Bronchial epithelial cell (primary cell): ENCODE data around the gene ARHGAP22. TPM values are rescaled to one million over a fixed set of nuclear protein-coding genes. Genes with fewer than 3 reads are reported as not detected.

Source experiments
- DNase-seq: peaks from one replicate; pipeline ENCODE4 v3.0.0-alpha.2; 2010; ENCODE audit warnings: low read depth
- FAIRE-seq: peaks from 2 replicates; lab custom pipeline; 2011; peaks lifted over from hg19 to GRCh38; lab: Jason Lieb, UNC
- H3K27me3 ChIP-seq: 2 replicates; pipeline ENCODE4 v1.5.1; 2011; ENCODE audit warnings: low read length; ENCODE audit not compliant: control insufficient read depth, insufficient read depth
- H3K36me3 ChIP-seq: 2 replicates; pipeline ENCODE4 v1.5.1; 2011; ENCODE audit warnings: low read length; ENCODE audit not compliant: control insufficient read depth, insufficient read depth
- H3K4me3 ChIP-seq: 2 replicates; pipeline ENCODE4 v1.5.1; 2011; ENCODE audit warnings: mild to moderate bottlenecking, low read depth, low read length, control low read depth
- total RNA-seq: library from RNA; depleted of rRNA; stranded (reverse); fragments of >200 nt; gene quantifications from 2 replicates; pipeline ENCODE4 v1.2.1, GENCODE V29; 2014
- TF ChIP-seq, protein P1 (sequence below): IDR thresholded peaks from 2 replicates; pipeline ENCODE4 v1.5.1; 2011; ENCODE audit warnings: mild to moderate bottlenecking, moderate library complexity, low read length, control low read depth, inconsistent platforms; ENCODE audit not compliant: insufficient read depth, severe bottlenecking

Gene ARHGAP22
- total RNA-seq, 1 donor from 2014 or later, result 9.0 TPM

DNA sequence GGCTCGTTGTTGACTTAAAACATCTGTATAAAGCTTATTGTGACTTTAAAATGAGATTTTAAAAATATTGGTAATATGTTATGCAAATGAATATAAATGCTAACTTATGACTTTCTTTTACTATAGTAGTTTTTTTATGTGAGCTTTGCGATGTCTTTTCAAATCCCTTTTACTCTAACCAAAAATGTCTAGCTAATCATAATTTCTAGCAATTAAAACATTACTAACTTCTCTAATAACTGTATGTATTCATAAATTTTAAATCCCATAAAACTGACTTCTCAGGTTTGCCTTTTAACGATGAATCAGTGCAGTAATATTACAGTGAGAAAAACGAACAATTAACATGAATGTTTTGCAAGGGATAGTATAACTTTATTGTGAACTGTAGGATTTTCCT is 185.2 kb downstream of the ARHGAP22 start:
- TF ChIP-seq, protein P1, sequence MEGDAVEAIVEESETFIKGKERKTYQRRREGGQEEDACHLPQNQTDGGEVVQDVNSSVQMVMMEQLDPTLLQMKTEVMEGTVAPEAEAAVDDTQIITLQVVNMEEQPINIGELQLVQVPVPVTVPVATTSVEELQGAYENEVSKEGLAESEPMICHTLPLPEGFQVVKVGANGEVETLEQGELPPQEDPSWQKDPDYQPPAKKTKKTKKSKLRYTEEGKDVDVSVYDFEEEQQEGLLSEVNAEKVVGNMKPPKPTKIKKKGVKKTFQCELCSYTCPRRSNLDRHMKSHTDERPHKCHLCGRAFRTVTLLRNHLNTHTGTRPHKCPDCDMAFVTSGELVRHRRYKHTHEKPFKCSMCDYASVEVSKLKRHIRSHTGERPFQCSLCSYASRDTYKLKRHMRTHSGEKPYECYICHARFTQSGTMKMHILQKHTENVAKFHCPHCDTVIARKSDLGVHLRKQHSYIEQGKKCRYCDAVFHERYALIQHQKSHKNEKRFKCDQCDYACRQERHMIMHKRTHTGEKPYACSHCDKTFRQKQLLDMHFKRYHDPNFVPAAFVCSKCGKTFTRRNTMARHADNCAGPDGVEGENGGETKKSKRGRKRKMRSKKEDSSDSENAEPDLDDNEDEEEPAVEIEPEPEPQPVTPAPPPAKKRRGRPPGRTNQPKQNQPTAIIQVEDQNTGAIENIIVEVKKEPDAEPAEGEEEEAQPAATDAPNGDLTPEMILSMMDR, result no peak
- Histone ChIP-seq H3K36me3 (no peaks in the 10 kb centered on the region), H3K4me3 (no peak overlapping the region), H3K27me3 (no peaks in the 10 kb centered on the region)
- FAIRE-seq, result no peak
- no peak for DNase-seq

DNA sequence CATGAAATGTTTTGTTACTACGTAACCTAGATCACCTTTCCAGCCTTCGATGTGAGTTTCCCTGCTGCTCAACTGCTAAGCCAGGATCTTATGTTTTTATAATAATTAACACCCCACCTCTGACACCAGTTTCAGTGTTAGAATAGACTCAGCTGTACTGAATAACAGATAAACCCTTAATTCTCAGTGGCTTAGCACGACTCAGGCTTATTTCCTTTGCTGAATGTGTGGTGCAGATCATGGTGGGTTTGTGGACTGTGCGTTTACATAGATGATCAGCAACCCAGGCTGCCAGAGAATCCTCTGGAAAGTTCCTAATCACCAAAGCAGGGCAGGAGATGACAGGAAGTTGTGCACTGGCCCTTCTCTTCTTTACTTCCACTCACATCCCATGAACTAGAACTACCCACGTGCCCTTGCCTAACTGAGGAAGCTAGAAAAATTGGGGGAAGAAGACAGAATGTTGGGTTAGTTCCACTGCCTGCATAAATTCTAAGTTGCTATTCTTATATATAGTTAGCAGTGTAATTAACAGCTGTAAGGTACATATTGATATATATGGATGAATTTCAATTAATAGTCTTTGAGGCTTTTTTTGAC is 186.6 kb downstream of the ARHGAP22 start:
- Histone ChIP-seq H3K27me3 (no peaks in the 10 kb centered on the region), H3K36me3 (no peaks in the 10 kb centered on the region), H3K4me3 (no peak overlapping the region)
- no peak for FAIRE-seq
- TF ChIP-seq, protein P1, result no peak
- no peak for DNase-seq

DNA sequence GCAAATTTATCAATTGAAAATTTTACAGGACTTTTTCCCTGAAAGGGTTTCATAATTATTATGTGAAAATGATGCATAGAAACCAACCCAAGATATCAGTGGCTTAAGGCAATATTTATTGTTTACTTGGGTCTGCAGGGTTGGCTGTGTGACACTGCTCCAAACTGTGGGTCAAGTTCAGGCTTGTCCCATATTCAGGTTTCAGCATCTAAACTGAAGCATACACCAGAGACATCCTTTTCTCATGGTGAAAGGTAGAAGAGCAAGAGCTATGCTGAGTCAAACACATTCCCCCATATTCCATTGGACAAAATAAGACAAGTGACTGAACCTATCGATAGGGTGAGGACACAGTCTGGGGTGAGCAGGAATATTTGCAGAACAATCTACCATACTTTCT is 187.5 kb downstream of the ARHGAP22 start:
- H3K27me3 ChIP-seq, result no peaks in the 10 kb centered on the region
- no peaks in the 10 kb centered on the region for H3K36me3 ChIP-seq
- no peak for FAIRE-seq
- DNase-seq, result peak; percentile 96
- no peak overlapping the region for H3K4me3 ChIP-seq
- TF ChIP-seq, protein P1, result no peak

DNA sequence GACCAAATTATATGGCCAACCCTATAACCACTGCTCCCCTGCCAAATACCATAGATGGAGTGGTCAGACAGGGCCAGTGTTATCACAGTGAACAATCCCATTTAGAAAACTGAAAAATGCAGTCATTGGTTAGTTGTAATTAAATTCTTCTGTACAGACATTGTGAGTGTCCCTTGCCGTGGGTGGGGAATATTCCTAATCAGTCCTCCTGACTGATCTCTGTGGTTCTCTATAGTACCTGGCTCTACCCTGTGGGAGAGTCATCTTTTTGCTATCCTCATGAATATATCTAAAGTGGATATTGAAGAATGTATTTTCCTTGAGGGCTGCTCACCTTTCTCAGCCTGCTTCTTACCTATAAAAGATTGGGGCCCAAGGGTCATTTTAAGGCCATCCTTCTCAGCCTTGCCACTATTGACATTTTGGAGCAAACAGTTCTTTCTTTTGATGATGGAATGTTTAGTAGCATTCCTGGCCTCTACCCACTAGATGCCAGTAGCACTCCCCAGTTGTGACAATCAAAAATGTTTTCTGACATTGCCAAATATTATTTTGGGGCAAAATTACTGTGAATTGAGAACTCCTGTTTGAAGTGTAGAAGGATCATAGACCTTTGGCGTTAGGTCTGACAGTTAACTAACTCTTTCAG is 188.2 kb downstream of the ARHGAP22 start:
- no peak for DNase-seq
- FAIRE-seq, result no peak

DNA sequence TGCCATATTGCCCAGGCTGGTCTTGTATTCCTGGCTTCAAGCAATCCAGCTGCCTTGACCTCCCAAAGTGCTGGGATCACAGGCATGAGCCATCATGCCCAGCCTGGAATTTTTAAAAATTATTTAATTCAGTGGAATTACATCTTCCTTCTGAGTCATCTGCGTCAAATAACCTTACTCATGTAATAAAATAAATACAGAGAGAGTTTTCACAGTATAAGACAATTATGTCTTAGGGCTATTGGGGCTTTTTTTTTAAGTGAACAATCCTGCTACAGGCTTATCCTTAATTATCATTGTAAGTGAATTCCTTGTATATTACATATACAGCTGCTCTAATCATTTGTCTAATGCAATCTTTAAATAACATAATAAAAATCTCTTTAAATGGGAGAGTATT is 190.1 kb downstream of the ARHGAP22 start:
- peak; percentile 82 for DNase-seq
- H3K4me3 ChIP-seq, result no peak overlapping the region
- H3K36me3 ChIP-seq, result no peaks in the 10 kb centered on the region
- H3K27me3 ChIP-seq, result no peaks in the 10 kb centered on the region
- no peak for FAIRE-seq
- TF ChIP-seq, protein P1, result no peak

More for the DNA sequence above, 188.2 kb downstream of the ARHGAP22 start:
- H3K4me3 ChIP-seq, result no peak overlapping the region
- H3K36me3 ChIP-seq, result no peaks in the 10 kb centered on the region
- H3K27me3 ChIP-seq, result no peaks in the 10 kb centered on the region
- TF ChIP-seq, protein P1, result no peak
